ENCODE data around the gene ZPR1. TPM values are rescaled to one million over a fixed set of nuclear protein-coding genes. Genes with fewer than 3 reads are reported as not detected.

The ZPR1 gene
- total RNA-seq, 1 experiment from 2014 or later, result 139 TPM

GRCh38 chr11:116812109-116812508 lies 24.3 kb upstream of the ZPR1 start:
- Histone ChIP-seq H3K27ac (ENCODE audit: low read length) (no peak overlapping the region), H3K36me3 (ENCODE audit: control insufficient read depth, insufficient read depth, low read length) (no peaks in the 10 kb centered on the region), H3K27me3 (ENCODE audit: control insufficient read depth, insufficient read depth, low read length) (no peaks in the 10 kb centered on the region), H3K4me3 (ENCODE audit: low read depth in 2 of 2, low read length in 2 of 2) (no peak overlapping the region), H3K4me1 (ENCODE audit: control insufficient read depth, insufficient read depth, low read length) (no peaks in the 10 kb centered on the region), H3K9me3 (ENCODE audit: control insufficient read depth, insufficient read depth, low read depth, low read length) (no peaks in the 10 kb centered on the region)
- in situ Hi-C loops (cut with HindIII; ENCODE audit: low pct_unique_long_range_greater_than_20kb, low sequenced_read_pairs), result no loop called here
- intact Hi-C loops (cut with micrococcal nuclease; ENCODE audit: unreplicated experiment), result no loop called here
- no peak for ATAC-seq
- BruUV-seq (replicated peaks), result no TSS peak
- no peak for TF ChIP-seq REST (IDR thresholded peaks at IDR 0.05; ENCODE audit: insufficient read depth in 1 of 2, low read depth in 2 of 2, low read length in 1 of 2)
- TF ChIP-seq, protein P1, sequence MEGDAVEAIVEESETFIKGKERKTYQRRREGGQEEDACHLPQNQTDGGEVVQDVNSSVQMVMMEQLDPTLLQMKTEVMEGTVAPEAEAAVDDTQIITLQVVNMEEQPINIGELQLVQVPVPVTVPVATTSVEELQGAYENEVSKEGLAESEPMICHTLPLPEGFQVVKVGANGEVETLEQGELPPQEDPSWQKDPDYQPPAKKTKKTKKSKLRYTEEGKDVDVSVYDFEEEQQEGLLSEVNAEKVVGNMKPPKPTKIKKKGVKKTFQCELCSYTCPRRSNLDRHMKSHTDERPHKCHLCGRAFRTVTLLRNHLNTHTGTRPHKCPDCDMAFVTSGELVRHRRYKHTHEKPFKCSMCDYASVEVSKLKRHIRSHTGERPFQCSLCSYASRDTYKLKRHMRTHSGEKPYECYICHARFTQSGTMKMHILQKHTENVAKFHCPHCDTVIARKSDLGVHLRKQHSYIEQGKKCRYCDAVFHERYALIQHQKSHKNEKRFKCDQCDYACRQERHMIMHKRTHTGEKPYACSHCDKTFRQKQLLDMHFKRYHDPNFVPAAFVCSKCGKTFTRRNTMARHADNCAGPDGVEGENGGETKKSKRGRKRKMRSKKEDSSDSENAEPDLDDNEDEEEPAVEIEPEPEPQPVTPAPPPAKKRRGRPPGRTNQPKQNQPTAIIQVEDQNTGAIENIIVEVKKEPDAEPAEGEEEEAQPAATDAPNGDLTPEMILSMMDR (IDR thresholded peaks at IDR 0.05), result no peak
- TF ChIP-seq SIN3A (IDR thresholded peaks at IDR 0.05; ENCODE audit: borderline replicate concordance, insufficient read depth, low read depth, low read length), result no peak
- no peak for TF ChIP-seq POLR2AphosphoS5 (IDR thresholded peaks at IDR 0.05; ENCODE audit: low read depth, low read length)
- TF ChIP-seq TCF7L2 (IDR thresholded peaks at IDR 0.05; ENCODE audit: low read depth, low read length), result no peak
- ChIA-PET POLR2A (no interaction called here), CTCF (no interaction called here)
- DNase-seq (ENCODE audit: low read depth, low spot score), result no peak

GRCh38 chr11:116811194-116811593 lies 23.4 kb upstream of the ZPR1 start:
- intact Hi-C loops (cut with micrococcal nuclease; ENCODE audit: unreplicated experiment), result no loop called here
- no peak overlapping the region for H3K27ac ChIP-seq (ENCODE audit: low read length)
- no peak for DNase-seq (ENCODE audit: low read depth, low spot score)
- POLR2A ChIA-PET, result no interaction called here
- no peaks in the 10 kb centered on the region for H3K9me3 ChIP-seq (ENCODE audit: control insufficient read depth, insufficient read depth, low read depth, low read length)
- no TSS peak for BruUV-seq (replicated peaks)
- H3K4me1 ChIP-seq (ENCODE audit: control insufficient read depth, insufficient read depth, low read length), result no peaks in the 10 kb centered on the region
- in situ Hi-C loops (cut with HindIII; ENCODE audit: low pct_unique_long_range_greater_than_20kb, low sequenced_read_pairs), result no loop called here
- no peak for TF ChIP-seq SIN3A (IDR thresholded peaks at IDR 0.05; ENCODE audit: borderline replicate concordance, insufficient read depth, low read depth, low read length)
- TF ChIP-seq, protein P1 (IDR thresholded peaks at IDR 0.05), result no peak
- no peak for TF ChIP-seq TCF7L2 (IDR thresholded peaks at IDR 0.05; ENCODE audit: low read depth, low read length)
- no peak for TF ChIP-seq REST (IDR thresholded peaks at IDR 0.05; ENCODE audit: insufficient read depth in 1 of 2, low read depth in 2 of 2, low read length in 1 of 2)
- no peak for TF ChIP-seq POLR2AphosphoS5 (IDR thresholded peaks at IDR 0.05; ENCODE audit: low read depth, low read length)
- H3K27me3 ChIP-seq (ENCODE audit: control insufficient read depth, insufficient read depth, low read length), result no peaks in the 10 kb centered on the region
- no peaks in the 10 kb centered on the region for H3K36me3 ChIP-seq (ENCODE audit: control insufficient read depth, insufficient read depth, low read length)
- ATAC-seq, result 0 out of 2 replicates have a peak, but pooled peaks have one; percentile 6
- CTCF ChIA-PET, result no interaction called here
- no peak overlapping the region for H3K4me3 ChIP-seq (ENCODE audit: low read depth in 2 of 2, low read length in 2 of 2)

Measured in Panc1 (cell line).